GM19455 (cell line): ENCODE measurements around the gene DEF6.

Experiments
- ATAC-seq: cut with Tn5 transposase; IDR thresholded peaks from one replicate; pipeline ENCODE4 v1.9.1; 2021; ENCODE audit not compliant: unreplicated experiment

DEF6 gene

DNA sequence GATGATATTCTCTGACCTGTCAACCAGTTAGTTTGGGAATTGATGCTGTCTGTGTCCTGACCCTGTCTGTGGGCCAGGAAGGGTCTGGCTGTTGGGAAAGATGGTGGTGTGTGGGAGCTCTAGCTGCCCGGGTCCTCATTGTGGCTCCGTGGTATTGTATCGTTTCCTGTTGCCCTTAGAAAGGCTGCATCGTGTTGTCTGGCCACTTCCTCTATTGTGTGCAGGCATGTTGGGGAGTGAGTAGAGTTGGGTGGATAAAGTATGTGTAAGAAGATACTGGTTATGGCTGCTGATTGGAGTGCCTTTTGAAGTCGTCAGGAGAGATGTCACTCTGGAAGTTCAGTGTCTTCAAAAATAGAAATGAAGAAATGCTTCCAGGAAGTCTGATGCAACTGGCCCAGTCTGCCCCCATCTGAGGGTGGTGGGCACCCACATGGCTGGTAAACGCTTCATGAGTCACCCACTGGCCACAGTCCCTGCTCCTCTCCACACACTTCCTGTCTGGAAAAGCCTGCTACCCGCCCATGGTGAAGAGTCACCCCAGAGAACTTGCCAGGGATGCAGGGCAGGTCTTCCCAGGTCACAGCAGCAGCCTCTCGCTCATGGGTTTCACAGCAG lies 72.6 kb downstream of the DEF6 start:
- ATAC-seq, result no peak

DNA sequence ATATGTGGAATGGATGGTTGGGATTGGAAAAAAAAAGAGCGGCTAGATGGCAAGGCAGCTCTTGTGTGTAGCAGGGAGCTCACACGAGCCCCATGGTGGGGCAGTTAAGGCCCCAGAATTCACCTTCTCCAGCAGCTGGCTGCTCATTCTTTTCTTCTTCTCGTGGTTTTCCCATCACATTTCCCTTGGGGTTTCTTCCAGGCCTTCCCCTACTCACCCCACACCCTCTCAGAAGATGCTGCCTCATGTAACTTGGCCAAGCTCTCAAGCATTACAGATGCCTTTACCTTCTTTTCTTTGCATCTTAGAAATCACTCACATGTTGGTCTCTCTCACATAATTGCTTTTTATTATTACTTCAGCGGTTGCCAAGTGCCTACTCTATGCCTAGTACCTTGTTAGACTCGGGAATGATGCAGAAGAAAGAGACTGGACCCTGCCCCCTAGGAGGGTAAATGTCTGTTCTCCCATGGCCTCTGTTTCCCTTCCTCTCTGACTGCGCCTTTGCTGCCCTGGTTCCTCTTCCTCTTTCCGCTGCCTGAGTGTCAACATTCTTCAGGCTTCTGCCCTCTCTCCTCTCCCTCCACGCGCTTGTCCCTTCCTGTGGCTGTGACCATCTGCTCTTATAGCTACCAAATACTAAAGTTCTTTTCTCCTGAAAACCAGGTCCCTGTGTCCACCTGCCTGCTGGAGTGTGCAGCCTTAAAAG lies 73.3 kb downstream of the DEF6 start:
- no peak for ATAC-seq
